NCI-H69 (cell line): Measurements from ENCODE around the gene N4BP2L2.

Source experiments
- DNase-seq: peaks from one replicate; lab custom pipeline; 2025; lab: John Stamatoyannopoulos, UW

N4BP2L2 gene

DNA sequence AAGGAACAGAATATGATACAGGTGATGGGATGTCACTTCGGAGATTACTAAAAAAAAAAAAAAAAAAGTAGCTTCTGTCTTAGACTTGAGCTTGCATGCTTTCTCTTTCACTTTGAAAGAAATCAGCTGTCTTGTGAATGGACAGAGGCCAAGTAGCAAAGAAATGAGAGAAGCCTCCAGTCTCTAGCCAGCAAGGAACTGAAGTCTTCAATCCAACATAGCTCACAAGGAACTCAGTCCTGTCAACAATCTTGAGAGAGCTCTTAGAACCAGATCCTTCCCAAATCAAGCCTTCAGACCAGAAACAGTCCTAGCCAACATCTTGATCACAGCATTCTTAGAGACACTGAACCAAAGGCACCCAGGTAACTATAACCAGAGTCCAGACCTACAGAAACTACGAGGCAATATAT is 7.7 kb downstream of the N4BP2L2 start:
- DNase-seq: no peak

DNA sequence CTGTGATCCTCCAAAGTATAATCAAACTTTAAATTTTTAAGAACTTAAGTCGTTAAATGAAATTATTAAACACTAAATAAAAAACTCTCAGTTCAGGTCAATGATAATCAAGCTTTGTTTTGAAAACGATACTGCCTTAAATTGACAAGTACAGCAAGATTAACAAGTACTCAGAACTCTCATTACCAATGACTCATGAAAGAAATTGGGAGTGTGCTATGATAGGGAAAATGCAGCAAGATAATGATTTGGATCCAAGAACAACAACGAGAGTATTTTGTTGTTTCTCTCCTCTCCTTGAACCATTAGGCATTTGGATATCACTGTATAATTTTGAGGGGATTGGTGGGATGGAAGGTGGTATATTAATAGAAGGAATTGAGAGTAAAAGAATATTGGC is 10.2 kb downstream of the N4BP2L2 start:
- no peak for DNase-seq

DNA sequence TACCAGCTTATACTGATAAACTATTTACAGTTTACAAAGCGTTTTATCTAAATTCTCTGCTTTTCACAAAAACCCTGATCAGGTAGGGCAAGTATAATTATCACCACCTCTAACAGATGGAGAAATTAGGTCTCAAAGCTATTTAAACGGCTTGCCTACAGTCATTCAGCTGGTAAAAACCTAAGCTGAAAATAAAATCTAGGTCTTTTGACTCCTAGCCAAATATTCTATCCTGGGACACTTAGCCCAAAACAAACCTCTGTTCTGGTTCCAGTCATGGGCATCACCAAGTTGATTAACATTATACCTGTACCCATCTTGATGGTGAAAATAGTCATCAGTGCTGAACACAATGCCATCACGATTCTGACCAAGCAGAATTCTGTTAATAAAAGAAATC is 11.4 kb downstream of the N4BP2L2 start:
- no peak for DNase-seq

DNA sequence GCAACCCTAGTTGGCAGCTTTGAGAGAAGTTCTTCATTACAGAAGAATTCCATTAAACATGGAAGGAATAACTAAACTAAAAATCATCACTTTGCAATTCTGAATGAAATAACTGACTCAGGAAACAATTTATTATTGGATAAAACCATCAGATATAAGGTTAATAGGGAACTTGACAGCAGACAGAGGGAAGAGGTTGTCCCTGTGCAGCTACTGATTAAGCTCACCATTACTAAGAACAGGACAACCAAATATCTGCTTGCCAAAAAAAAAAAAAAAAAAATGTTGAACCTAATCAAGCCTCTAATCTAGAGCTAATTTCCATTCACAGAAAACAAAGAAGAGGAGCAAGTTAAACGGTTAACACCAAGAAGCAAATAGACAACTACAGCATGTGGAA is 12.8 kb downstream of the N4BP2L2 start:
- no peak for DNase-seq

DNA sequence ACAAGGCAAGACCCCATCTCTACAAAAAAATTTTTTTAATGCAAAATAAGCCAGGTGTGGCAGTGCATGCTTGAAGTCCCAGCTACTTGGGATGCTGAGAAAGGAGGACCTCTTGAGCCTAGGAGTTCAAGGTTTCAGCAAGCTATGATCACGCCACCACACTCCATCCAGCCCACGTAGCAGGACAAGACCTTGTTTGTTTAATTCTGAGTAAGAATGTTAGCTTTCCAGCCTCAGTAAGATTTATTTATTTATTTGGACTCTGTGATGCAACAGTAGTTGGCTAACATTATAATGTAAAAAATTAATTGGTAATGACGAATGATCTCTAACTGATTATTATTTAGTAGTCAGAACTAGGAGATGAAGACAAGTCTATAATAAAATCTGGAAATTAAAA is 23.3 kb downstream of the N4BP2L2 start:
- DNase-seq: no peak

DNA sequence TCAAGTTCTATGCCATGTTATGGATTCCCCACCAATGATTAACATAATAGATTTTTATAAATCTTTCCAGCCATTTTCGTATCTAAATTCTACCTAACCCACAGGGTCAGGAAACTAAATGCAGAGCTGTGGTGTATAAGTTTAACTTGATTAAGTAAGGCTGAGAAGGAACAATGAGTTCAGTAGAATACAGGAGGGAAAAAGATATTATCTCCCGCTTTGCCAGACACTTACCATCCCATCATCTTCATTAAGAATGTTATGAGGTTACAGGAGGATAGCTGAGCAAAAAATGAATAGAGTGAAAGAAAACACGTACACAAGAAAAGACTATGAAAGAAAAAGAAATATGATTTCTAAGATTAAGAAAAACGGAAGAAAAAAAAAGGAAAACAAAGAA is 27.1 kb downstream of the N4BP2L2 start:
- DNase-seq: no peak

DNA sequence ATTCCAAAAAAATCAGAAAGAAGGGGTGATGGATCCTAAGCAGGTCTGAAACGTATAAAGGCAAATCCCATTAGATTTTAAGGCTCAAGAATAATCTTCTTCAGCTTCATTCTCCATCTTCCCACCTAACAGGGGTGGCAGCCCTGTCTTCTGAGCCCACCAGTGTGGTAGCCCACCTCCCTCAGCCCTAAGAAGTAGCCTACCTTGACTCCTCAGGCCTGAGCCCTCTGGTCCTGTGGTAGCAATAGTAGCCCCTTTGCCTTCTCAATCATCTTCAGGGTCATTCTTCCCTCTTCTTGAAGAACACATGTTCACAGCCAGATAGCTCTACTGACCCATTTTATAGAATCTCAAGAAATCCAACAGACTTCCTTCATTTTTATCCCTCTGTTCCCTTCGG is 33.7 kb downstream of the N4BP2L2 start:
- no peak for DNase-seq

DNA sequence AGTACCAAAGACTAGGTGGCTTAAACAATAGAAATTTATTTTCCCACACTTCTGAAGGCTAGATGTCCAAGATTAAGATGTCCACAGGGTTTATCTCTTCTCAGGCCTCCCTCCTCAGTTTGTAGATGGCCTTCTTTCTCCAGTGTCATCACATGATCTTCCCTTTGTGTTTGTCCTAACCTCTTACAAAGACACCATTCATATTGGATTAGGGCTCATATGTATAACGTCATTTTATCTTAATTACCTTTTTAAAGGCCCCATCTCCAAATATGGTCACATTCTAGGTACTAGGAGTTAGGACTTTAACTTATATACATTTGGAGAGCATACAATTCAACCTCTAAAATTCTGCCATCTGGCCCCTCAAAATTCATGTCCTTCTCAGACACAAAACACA is 34.3 kb downstream of the N4BP2L2 start:
- DNase-seq: no peak

DNA sequence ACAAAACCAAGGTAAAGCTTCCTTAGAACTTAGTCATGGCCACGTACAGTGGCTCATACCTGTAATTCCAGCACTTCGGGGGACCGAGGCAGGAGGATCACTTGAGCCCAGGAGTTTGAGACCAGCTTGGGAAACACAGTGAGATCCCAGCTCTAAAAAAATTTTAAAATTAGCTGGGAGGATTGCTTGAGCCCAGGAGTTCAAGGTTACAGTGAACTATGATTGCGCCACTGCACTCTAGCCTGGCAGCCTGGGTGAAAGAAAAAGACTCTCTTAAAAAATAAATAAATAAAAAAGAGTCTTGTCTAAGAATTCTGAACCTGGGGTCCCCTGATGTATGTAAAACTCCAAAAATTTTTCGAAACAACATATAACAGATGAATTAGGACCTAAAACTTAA is 34.9 kb downstream of the N4BP2L2 start:
- no peak for DNase-seq

DNA sequence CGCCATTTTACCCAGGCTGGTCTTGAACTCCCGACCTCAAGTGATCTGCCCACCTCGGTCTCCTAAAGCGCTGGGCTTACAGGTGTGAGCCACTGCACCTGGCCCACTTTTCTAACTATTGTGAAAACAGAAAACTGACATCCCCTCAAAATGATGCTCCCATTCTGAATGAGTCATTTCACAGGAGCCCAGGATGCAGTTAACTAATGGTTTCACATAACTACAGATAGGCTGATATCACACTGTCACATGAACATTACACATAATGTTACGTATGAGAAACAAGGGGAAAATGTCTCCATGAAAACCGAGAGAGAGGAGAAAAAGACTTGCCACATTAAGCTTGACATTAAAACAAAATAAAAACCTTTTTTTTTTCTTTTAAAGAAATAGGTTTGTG is 37.5 kb downstream of the N4BP2L2 start:
- DNase-seq: no peak

DNA sequence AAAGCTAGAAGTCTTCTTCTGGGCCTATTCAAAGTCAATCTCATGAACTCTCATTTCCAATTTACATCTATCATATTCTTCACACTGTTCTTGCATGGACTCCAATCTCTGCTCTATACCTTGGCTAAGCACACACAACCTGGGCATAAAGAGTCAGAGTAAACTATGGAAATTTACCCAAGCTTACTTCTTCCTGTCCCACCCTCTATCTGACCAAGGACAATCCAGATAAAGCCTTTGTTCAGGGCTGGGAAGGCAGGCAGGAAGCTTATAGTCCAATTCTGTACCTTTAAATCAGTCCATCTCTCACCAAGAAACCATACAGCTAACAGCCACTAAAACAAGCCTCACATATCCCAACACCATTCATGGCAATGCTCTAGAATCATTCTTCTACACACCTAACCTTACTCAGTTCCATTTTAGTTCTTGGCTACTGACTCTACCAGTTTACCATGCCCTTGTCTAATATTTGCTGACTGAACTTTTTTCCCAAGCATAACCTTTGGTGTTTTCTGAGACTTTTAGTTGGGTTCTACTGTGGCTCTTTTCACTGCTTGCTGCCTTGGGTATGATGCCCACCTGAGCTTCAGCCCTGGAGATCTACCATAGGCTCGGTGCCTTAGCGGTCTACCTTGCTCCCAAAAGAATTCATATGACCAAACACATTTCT is 38.9 kb downstream of the N4BP2L2 start:
- no peak for DNase-seq

DNA sequence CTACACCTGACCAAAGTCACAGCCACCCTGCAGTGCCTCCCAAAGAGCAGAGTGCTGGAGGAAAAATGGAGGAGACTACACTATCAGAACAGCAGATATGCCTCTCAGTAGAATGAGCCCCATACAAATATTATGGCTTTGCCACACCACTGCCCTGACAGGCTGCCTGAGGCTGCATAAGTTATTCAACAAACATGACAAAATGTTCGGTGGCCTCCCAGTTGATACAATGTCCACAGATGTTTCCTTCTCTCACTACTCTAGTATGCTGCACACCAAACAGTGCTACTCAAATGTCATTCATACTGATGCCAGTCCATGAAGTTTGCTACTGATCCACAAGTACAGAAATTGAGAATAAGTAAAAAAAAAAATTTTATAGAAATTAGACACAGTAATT is 41.0 kb downstream of the N4BP2L2 start:
- no peak for DNase-seq

DNA sequence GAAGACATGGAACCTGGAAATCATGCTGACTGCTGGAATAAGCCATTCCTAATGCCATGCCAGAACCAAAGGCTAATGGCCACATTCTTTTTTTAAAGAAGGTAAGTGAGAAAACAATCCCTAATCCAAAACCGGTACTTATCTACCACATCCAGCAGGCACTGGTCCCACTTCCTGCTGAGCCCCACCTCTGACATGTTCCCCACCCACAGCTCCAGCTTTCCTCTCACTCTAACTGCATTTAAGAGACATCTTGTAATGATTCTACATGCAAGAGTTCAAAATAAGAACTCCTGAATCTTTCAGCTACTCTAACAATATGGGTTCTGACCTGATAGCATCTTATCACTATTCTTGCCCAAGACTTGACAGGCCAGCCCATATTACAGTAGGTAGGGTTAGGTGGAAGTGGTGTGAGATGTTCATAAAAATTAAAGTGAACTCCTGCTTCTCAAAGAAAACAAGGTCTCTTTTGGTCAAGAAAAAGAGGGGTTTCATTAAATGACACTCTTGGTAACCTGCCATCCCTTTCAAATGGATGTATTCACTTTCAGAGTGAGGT is 41.9 kb downstream of the N4BP2L2 start:
- DNase-seq: no peak

DNA sequence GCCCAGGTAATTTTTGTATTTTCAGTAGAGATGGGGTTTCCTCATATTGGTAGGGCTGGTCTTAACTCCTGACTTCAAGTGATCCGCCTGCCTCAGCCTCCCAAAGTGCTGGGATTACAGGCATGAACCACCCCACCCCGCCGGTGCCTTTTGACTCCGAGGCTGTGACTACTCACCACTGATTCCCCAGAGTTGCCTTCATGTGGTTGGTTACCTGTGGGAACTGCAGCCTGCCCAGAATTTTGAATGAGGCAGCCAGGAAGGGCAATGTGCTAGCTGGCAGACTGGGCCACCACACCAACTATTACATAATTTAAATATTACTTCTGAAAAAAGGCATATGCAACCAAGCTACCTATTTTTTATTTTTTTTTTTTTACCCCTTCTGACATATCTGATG is 42.8 kb downstream of the N4BP2L2 start:
- no peak for DNase-seq

DNA sequence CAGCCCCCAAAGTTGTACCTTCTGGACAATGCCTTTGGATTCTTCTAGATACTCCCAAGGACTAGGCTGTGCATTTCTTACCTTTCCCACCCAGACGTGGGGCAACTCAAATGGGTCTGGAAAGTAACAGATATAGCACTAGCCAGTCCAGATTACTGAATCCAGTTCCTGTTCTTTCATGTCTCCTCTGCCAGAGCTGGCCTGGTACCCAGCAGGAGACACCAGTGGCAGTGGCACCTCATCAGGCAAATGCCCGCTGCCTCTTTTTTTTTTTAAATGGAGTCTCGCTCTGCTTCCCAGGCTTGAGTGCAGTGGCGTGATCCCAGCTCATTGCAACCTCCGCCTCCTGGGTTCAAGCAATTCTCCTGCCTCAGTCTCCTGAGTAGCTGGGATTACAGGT is 43.2 kb downstream of the N4BP2L2 start:
- DNase-seq: peak; percentile 19

DNA sequence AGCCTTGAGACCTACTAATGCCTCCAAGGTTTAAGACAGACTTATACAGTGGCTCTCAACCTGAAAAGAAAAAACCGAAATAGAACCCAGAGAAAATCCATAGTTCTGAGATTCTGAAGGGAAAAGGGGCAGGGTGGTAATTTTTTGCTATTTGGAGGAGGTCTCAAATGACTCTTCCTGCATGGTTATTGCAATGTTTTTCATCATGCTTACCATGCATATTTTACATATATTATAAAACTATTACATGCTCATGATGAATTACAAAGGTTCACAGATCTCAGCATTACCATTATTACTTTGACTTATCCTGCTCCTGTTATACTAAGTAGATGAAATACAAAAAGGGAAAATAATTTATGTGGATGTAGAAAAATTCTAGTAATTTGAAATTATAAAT is 47.6 kb downstream of the N4BP2L2 start:
- DNase-seq: no peak

DNA sequence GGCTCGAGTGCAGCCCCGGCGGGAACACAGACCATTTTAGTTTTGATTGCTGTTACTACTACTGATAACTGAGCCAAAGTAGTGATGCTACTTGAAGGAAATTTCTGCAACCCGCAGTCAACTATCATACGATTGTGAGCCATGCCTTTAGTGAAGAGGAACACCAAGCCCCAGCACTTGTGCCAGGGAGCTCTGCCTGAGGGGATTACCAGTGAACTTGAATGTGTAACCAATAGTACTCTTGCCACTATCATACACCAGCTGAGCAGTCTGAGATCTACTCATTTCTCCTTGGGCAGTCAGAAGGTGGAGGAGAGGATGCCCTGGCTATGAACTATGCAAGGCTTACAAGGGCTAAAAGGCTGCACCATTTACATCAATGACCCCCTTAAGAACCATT is 61.7 kb downstream of the N4BP2L2 start:
- no peak for DNase-seq

DNA sequence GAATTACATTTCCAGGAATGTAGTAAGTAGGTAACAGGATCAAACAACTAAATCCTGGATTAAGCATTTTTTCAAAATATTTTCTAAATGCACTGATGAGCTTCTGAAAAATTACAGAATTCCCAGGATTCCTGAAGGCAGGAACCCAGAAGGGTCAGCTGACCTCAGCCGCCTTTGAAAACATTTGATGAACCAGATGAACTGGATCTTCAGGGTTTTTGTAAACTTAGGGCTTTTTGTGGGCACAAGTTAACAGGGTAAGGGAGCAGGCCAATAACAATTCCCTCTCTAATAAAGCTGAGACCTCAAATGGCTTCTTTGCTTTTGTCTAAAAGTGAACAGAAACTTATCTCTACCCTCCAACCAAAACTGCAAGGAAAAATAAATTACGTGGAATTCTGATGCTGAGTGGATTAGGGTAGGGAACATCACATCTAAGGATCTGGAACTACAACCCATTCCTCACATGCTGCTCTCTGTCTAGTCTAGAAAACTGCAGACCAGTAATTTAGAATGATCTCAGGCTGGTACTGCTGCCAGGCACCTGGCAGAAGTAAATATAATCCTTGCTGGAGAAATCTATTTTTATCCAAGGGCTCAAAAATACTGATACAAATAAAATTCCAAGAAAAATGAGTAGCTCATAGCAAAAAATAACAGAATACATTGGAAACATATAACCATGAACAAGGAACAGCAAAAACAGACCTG is 62.4 kb downstream of the N4BP2L2 start:
- DNase-seq: no peak

DNA sequence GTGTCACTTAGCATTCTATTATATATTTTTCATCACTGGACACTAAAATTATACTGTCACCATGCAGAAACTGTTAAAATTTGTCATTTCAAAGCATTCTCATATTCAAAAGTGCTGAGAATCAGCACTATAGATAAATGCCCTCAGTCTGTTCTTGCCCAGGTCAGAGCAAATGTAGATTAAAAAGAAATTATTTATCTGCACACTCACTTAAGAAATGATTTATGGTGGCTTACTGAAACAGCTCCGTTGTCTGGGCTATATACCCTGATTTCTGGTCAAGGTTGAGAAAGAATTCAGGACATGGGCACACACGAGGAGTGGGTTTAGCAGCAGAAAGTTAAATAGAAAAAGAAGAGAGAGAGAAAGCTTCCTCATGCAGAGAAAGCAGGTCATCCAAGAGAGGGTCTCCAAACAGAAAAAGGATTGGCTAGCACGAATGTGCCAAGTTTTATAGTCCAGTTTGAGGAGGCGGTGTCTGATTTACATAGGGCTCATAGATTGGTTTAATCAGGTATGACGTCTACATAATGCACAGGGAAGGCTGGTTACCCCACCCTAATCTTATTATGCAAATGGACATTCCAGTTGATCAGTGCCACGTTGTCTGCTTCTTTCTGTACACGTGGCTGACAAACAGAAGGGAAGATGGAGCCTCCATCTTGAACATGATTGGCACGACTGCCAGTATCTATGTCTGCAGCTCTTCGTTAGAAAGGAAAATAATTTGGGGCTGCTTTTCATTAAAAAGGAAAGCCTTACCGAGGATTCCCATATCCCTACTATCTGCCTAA is 63.4 kb downstream of the N4BP2L2 start:
- no peak for DNase-seq

DNA sequence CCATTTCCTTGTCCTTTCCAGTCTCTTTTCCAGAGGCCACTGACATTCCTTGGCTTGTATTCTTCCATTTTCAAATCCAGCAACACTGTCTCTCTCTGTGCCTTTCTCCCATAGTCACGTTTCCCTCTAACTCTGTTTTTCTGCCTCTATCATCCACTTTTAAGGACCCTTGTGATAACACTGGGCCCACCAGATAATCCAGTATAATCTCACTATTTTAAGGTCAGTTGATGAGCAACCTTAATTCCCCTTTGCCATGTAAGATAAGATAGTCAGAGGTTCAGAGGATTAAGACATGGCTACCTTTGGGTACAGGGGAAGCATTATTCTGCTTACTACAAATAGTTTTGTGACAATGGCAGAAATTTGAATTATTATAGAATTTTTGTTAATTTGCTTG is 64.9 kb downstream of the N4BP2L2 start:
- no peak for DNase-seq

DNA sequence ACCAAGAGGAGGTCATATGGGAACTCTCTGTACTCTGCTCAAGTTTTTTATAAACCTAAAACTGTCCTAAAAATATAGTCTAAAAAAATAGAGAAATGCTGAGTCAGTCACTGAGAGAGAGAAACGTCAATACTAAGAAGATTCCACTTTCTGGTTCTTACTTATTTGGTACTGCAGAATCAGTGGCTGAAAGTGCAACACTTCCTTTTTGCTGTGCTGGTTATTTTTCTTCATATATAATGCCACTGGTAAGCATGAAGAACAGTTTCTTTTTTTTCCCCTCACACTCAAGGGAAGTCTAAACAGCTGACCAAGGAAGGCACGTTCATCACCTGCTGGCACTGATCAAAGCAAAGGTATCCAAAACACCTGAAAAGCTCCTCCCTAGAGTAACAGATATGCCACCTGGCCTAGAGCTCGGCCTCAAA is 66.4 kb downstream of the N4BP2L2 start:
- DNase-seq: no peak

DNA sequence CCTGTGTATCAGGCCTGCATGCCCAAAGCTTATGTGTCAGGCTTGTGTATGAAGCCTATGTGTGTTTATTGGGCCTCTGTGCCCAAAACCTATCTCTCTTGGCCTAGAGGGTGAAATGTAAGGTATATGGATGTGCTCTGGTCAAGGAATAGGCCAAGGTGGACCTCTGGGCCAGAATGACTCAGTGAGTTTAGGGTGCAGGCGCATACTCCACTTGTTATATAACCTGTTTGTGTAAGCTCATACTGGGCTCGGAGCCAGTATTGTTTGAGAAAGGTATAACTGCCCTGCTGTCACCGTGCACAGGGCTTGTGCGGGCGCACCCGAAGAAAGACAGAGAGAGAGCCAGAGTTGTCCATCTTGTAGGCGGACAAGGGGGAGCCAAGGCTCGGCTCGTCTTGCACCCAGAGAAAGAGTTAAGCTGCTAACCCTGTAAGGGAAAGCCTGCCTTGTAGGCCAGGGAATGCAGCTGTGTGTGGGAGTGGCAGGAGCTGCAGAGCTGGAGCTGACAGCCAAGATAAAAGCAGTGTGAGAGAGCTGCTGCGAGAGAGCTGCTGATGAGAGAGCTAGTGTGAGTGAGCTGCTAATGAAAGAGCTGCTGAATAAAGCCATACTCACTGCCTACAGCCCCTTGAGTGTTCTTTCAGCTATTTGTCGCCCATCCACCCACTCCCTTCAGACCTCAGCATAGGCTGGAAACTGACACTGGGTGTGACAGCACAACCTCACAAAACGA is 67.2 kb downstream of the N4BP2L2 start:
- DNase-seq: no peak
